ENCODE measurements around the gene PAIP1.

DNA sequence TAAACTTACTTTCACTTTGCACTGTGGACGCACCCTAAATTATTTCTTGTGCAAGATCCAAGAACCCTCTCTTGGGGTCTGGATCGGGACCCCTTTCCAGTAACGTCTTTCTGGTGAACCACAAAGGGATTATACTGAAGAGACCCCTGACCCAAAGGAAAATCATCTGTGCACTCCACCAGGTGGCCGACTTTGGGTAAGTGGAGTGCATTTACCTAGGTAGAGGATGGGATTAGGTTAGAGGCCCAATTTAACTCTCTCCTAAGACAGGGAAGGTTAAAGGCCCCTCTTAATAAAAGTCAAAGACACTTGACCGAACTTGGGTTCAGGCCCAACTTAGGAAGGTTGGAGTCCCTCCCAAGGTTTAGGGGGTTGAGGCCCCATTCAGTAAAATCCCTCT lies 8.2 kb upstream of the PAIP1 start:
- TF ChIP-seq CTCF (IDR thresholded peaks at IDR 0.05) (no peak), EZH2 (IDR thresholded peaks at IDR 0.05) (no peak)
